OCI-LY3 (cell line): ENCODE data around the gene CREB5.

ENCODE experiments used
- CTCF ChIP-seq: fragments of 200-600, 300-600 bp; sonication (generic); IDR thresholded peaks from 2 replicates; pipeline ENCODE4 v1.5.1; 2014; ENCODE audit warnings: antibody characterized with exemption, low read length, low read depth
- EZH2phosphoT487 ChIP-seq: fragments of 200-600 bp; shearing (Covaris generic); IDR thresholded peaks from 2 replicates; pipeline ENCODE4 v1.6.1; 2018; ENCODE audit warnings: antibody characterized with exemption, mixed run types, low read depth

GRCh38 chr7:28512668-28513440 is 100.5 kb downstream of the CREB5 start:
- TF ChIP-seq CTCF (no peak), EZH2phosphoT487 (no peak)
